Loucy (cell line): Measurements from ENCODE around the gene PLCL1.

Experiments
- EZH2phosphoT487 ChIP-seq: fragments of 200-600 bp; IDR thresholded peaks from 2 replicates; pipeline ENCODE4 v1.6.1; 2018; ENCODE audit warnings: antibody characterized with exemption, mild to moderate bottlenecking, moderate library complexity, borderline replicate concordance
- TF ChIP-seq, protein P1 (sequence below): fragments of 200-600 bp; sonication (generic); conservative IDR thresholded peaks from 2 replicates; pipeline ENCODE4 v1.5.1; 2014; ENCODE audit warnings: mild to moderate bottlenecking, antibody characterized with exemption, low read length

DNA sequence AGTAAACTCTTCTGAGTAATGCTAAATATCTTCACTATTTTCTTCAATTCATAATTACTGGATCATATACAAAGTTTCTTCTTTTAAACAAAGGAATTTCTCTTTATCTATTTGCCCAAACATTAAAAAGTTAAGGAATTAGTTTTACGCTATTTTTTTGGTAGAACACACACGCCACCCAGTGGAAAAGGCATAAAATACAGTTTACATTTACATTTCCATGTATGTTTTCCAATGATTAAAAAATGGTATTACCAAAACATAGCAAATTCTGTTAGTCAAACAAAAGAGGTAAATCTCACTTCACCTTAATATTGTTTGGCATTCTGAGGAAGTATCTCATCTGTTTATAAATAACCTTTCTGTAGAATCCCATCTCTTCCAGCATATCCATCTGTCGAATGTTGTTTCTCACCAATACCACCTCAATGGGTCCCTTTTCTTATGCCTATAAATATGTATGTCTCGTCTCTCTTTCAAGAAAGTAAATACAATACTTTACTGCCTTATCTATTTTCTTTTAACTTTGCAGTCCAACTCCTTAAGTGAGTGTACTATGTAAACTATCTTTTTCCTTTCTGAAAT lies 26.5 kb upstream of the PLCL1 start:
- TF ChIP-seq, protein P1, sequence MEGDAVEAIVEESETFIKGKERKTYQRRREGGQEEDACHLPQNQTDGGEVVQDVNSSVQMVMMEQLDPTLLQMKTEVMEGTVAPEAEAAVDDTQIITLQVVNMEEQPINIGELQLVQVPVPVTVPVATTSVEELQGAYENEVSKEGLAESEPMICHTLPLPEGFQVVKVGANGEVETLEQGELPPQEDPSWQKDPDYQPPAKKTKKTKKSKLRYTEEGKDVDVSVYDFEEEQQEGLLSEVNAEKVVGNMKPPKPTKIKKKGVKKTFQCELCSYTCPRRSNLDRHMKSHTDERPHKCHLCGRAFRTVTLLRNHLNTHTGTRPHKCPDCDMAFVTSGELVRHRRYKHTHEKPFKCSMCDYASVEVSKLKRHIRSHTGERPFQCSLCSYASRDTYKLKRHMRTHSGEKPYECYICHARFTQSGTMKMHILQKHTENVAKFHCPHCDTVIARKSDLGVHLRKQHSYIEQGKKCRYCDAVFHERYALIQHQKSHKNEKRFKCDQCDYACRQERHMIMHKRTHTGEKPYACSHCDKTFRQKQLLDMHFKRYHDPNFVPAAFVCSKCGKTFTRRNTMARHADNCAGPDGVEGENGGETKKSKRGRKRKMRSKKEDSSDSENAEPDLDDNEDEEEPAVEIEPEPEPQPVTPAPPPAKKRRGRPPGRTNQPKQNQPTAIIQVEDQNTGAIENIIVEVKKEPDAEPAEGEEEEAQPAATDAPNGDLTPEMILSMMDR, result peak; percentile 96
- no peak for TF ChIP-seq EZH2phosphoT487
